HG03045 (cell line): ENCODE data around the gene USP30.
A peak's percentile ranks its signal among the peaks of the same experiment; 100 is the strongest.
"Not testable (repeated sequence)": the region's sequence is repeated elsewhere in the genome, so short reads cannot be mapped to it uniquely, and the experiment has no call there.

ENCODE experiments used
- ATAC-seq: cut with Tn5 transposase; IDR thresholded peaks from one replicate; pipeline ENCODE4 v1.9.1; 2021; ENCODE audit warnings: mild to moderate bottlenecking, moderate library complexity; ENCODE audit not compliant: unreplicated experiment

USP30 gene

GRCh38 chr12:109049794-109050193, 2.6 kb upstream of the USP30 start:
- ATAC-seq: not testable (repeated sequence)

- no peak for ATAC-seq
Observed at GRCh38 chr12:109052097-109052413, 321 bp upstream of the USP30 start.

GRCh38 chr12:109053382-109054123, 1.2 kb downstream of the USP30 start:
- ATAC-seq: peak; percentile 42

- ATAC-seq: not testable (repeated sequence)
Observed at GRCh38 chr12:109054124-109054513, 1.7 kb downstream of the USP30 start.

- no peak for ATAC-seq
Observed at GRCh38 chr12:109054520-109054919, 2.1 kb downstream of the USP30 start.

- no peak for ATAC-seq
Observed at GRCh38 chr12:109056891-109057290, 4.5 kb downstream of the USP30 start.

GRCh38 chr12:109057376-109057775, 5.0 kb downstream of the USP30 start:
- no peak for ATAC-seq

- ATAC-seq: no peak
Observed at GRCh38 chr12:109058773-109059172, 6.4 kb downstream of the USP30 start.

GRCh38 chr12:109064143-109064542, 11.8 kb downstream of the USP30 start:
- ATAC-seq: no peak

- ATAC-seq: no peak
Observed at GRCh38 chr12:109065154-109065852, 12.9 kb downstream of the USP30 start.

- no peak for ATAC-seq
Observed at GRCh38 chr12:109065853-109066193, 13.4 kb downstream of the USP30 start.

- ATAC-seq: no peak
Observed at GRCh38 chr12:109069307-109070271, 17.2 kb downstream of the USP30 start.

- ATAC-seq: no peak
Observed at GRCh38 chr12:109074866-109075265, 22.5 kb downstream of the USP30 start.

GRCh38 chr12:109082751-109083150, 30.4 kb downstream of the USP30 start:
- ATAC-seq: no peak

GRCh38 chr12:109084425-109084824, 32.0 kb downstream of the USP30 start:
- no peak for ATAC-seq

GRCh38 chr12:109085590-109085989, 33.2 kb downstream of the USP30 start:
- no peak for ATAC-seq

- no peak for ATAC-seq
Observed at GRCh38 chr12:109087250-109087649, 34.9 kb downstream of the USP30 start.

- no peak for ATAC-seq
Observed at GRCh38 chr12:109088818-109089217, 36.4 kb downstream of the USP30 start.

- no peak for ATAC-seq
Observed at GRCh38 chr12:109089683-109090082, 37.3 kb downstream of the USP30 start.

GRCh38 chr12:109092497-109093021, 40.2 kb downstream of the USP30 start:
- no peak for ATAC-seq
